IPS-20b (cell line): ENCODE results near the gene WDPCP.
"Not testable (repeated sequence)": the region's sequence is repeated elsewhere in the genome, so short reads cannot be mapped to it uniquely, and the experiment has no call there.

ENCODE experiments used
- H3K27ac ChIP-seq: one replicate; pipeline ENCODE4 v1.5.1; 2013; ENCODE audit warnings: low read length
- H3K27me3 ChIP-seq: 2 replicates; pipeline ENCODE4 v1.6.1; 2013; ENCODE audit warnings: mild to moderate bottlenecking, low read length, inconsistent platforms; ENCODE audit not compliant: insufficient read depth
- H3K36me3 ChIP-seq: 2 replicates; pipeline ENCODE4 v1.6.1; 2013; ENCODE audit warnings: low read depth, mild to moderate bottlenecking, inconsistent platforms, low read length, moderate library complexity; ENCODE audit not compliant: insufficient read depth
- H3K4me1 ChIP-seq: 2 replicates; pipeline ENCODE4 v1.6.1; 2013; ENCODE audit warnings: mild to moderate bottlenecking, control low read depth, inconsistent platforms, low read length, moderate library complexity; ENCODE audit not compliant: insufficient read depth
- H3K4me3 ChIP-seq: 2 replicates; pipeline ENCODE4 v1.5.1; 2013; ENCODE audit warnings: mild to moderate bottlenecking, low read length, inconsistent platforms
- H3K9ac ChIP-seq: 2 replicates; pipeline ENCODE4 v1.6.1; 2013; ENCODE audit warnings: low read depth, mild to moderate bottlenecking, inconsistent platforms, low read length, moderate library complexity
- H3K9me3 ChIP-seq: 2 replicates; pipeline ENCODE4 v1.6.1; 2013; ENCODE audit warnings: mild to moderate bottlenecking, low read depth, low read length, inconsistent platforms; ENCODE audit not compliant: insufficient read depth

WDPCP gene

DNA sequence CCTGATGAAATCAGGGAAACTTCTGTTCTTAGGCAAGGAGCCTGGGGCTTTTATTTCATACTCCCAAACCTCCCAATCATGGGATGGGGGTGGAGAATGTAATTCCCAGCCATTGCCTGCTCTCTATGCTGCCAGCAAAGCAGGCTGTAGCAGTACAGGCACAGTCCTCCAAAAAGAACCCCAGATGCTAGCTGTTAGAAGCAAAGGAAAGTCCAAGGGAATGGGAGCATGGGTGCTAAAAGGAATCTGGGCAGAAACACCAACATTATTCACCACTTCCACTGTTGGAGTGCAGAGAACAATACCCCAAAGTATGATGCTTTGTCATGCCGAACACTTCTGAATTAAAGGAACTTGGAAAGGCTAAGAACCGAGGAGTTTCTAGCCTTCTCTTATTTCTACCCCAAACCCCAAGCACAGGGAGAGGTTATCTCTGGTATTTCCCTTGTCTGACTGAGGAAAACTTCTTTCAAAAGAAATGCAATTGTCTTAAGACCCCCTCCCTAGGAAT is 25.2 kb upstream of the WDPCP start:
- H3K36me3 ChIP-seq, result no peaks in the 10 kb centered on the region
- H3K27me3 ChIP-seq, result no peaks in the 10 kb centered on the region
- H3K27ac ChIP-seq, result peak overlapping the region; percentile 100
- H3K4me3 ChIP-seq, result peak overlapping the region; percentile 71
- H3K9me3 ChIP-seq, result no peaks in the 10 kb centered on the region
- H3K9ac ChIP-seq, result peak overlapping the region; percentile 94
- peaks cover 57% of the 10 kb centered on the region; the same call in 1 of the 2 replicates for H3K4me1 ChIP-seq

DNA sequence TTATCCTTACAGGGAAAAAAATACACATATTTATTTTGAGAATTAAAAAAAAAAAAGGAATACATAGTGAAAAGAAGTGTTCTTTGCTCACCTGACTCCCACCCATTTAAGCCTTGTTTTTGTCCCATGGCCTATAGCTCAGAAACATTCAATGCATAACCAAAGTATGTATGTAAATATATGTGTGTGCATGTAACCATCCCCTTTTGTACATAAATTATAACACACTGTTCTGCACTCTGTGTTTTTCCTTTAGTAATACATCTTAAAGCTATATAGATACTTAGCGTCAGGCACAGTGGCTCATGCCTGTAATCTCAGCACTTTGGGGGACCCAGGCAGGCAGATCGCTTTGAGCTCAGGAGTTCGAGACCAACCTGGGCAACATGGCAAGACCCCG is 22.2 kb upstream of the WDPCP start:
- Histone ChIP-seq H3K9me3 (no peaks in the 10 kb centered on the region), H3K27me3 (no peaks in the 10 kb centered on the region), H3K4me3 (no peak overlapping the region), H3K36me3 (peaks cover 24% of the 10 kb centered on the region), H3K9ac (no peak overlapping the region), H3K27ac (no peak overlapping the region), H3K4me1 (peaks cover 31% of the 10 kb centered on the region; the same call in 1 of the 2 replicates)

GRCh38 chr2:63608865-63609264 is 20.6 kb upstream of the WDPCP start:
- H3K4me1 ChIP-seq, result peaks cover 15% of the 10 kb centered on the region; the same call in 1 of the 2 replicates
- H3K9me3 ChIP-seq, H3K27ac ChIP-seq, H3K4me3 ChIP-seq, H3K27me3 ChIP-seq, H3K9ac ChIP-seq: not testable (repeated sequence)
- H3K36me3 ChIP-seq, result peaks cover 40% of the 10 kb centered on the region

- Histone ChIP-seq H3K9ac (no peak overlapping the region), H3K4me3 (no peak overlapping the region), H3K36me3 (peaks cover 82% of the 10 kb centered on the region), H3K9me3 (no peaks in the 10 kb centered on the region), H3K4me1 (no peaks in the 10 kb centered on the region), H3K27me3 (no peaks in the 10 kb centered on the region), H3K27ac (no peak overlapping the region)
Observed at GRCh38 chr2:63604666-63605065, 16.4 kb upstream of the WDPCP start.

DNA sequence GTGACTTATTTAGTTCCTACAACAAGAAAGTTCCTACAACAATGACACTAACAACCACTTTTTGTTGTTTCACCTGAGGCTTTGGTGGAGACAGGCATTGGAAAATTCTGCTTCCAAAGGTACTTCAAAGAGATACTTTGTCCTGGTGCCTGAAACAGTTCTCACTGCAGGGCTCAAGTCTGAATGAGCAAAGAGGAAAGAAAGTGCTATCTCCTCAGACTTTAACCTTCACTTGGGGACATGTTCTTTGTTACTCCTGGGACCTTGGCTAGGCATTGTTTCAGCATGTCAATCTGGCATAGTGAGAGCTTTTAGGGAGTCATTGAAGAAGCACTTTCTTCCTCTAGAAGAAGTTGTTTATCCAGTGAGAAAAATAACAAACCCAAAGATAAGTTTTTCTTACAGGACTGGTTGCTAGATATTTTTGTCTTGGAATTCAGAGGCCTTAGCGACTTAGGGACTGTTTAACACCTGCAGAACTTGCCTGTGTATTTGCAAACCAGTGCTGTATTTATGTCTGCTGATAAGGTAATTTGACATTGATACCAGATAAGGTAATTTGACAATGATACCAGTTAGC is 12.7 kb upstream of the WDPCP start:
- H3K27ac ChIP-seq, result no peak overlapping the region
- H3K9me3 ChIP-seq, result no peaks in the 10 kb centered on the region
- peaks cover 95% of the 10 kb centered on the region for H3K36me3 ChIP-seq
- H3K27me3 ChIP-seq, result no peaks in the 10 kb centered on the region
- no peak overlapping the region for H3K9ac ChIP-seq
- H3K4me3 ChIP-seq, result no peak overlapping the region
- no peaks in the 10 kb centered on the region for H3K4me1 ChIP-seq

DNA sequence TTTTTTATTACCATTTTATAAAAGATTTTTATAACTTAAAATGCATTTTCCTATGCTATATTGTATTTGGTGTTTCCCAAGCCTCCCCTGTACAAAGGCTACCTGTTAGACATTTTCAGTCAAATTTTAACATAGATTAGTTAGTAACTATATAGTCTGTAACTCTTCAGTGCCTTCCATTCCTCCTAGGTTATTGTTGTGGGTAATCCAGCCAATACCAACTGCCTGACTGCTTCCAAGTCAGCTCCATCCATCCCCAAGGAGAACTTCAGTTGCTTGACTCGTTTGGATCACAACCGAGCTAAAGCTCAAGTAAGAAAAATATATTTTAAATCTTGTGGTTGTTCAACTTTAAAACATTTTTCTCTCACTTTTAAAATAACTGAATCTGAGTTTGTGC is 10.7 kb upstream of the WDPCP start:
- no peaks in the 10 kb centered on the region; the same call in 1 of the 2 replicates for H3K4me1 ChIP-seq
- H3K27me3 ChIP-seq, result no peaks in the 10 kb centered on the region
- peaks cover 95% of the 10 kb centered on the region for H3K36me3 ChIP-seq
- no peaks in the 10 kb centered on the region for H3K9me3 ChIP-seq
- H3K27ac ChIP-seq, result no peak overlapping the region
- no peak overlapping the region for H3K9ac ChIP-seq
- H3K4me3 ChIP-seq, result no peak overlapping the region

DNA sequence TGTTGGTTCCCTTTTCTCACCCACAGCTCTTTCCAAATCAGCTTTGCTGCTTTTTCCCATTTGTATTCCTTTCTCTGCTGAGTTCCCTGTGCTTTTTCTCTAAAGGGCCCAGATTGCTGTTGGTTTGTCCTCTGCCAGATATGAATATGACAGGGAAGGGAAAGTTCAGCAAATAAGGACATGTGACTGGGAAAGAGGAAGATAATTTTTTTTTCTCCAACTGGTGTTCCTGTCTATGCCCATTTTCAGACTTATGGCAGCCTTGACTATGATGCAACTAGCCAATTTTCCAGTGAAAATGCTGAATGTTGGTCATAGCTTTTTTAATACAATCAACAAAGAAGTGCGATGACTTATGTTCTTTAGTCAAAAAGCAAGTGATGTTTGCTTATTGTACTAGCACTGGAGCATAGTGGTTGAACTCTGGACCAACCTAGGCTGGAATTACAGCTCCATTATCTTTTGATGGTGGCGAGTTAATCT is 8.2 kb upstream of the WDPCP start:
- Histone ChIP-seq H3K9me3 (no peaks in the 10 kb centered on the region), H3K9ac (no peak overlapping the region), H3K4me3 (no peak overlapping the region), H3K4me1 (no peaks in the 10 kb centered on the region; the same call in 1 of the 2 replicates), H3K36me3 (peaks cover 86% of the 10 kb centered on the region), H3K27ac (no peak overlapping the region), H3K27me3 (no peaks in the 10 kb centered on the region)

DNA sequence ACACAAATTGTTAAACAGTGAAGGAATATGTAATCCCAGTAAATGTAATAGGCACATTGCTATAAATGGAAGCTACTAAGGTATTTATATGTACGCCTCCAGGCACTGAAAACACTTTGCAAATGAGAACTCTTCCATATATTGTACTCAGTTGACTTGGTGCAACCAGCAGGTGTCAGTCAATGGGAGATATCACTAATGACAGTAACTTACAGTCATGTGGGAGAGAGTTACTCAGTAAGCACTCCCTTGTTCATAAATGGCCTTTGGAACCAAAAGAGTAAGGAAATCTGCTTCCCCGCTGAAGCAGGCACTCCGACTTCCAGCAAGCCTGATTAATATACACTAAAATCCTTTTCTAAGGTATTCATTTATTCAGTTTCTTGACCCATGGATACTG is 6.4 kb upstream of the WDPCP start:
- peaks cover 80% of the 10 kb centered on the region for H3K36me3 ChIP-seq
- H3K4me1 ChIP-seq, result peaks cover 9% of the 10 kb centered on the region; the same call in 1 of the 2 replicates
- H3K27me3 ChIP-seq, result no peaks in the 10 kb centered on the region
- H3K9me3 ChIP-seq, result no peaks in the 10 kb centered on the region
- H3K27ac ChIP-seq, result no peak overlapping the region
- no peak overlapping the region for H3K9ac ChIP-seq
- no peak overlapping the region for H3K4me3 ChIP-seq

DNA sequence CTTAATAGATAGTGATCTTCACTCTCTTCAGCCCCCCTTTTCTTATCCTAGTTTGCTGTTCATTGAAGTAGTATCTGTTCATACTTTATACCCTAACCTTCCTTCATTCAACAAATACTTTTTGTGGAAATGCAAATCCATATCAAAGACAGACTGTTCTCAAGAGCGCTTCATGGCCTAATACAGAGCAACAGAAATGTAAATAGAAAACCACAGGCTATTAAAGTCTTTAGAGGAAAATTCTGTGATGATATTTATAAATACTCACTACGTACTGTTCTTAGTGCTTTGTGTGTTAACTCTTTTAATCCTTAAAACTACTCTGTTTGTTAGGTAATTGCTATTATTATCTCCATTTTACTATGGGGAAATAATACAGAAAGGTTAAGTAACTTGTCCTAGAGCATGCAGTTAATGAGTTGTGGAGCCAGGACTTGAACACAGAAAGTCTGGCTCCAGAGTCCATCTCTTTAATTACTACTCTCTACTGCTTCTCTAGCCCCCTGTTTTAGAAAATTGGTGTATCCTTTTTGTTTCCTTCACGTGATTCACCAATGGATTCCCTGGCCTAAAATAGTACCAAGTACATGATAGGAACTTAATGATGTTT is 3.4 kb upstream of the WDPCP start:
- Histone ChIP-seq H3K27ac (no peak overlapping the region), H3K36me3 (peaks cover 58% of the 10 kb centered on the region), H3K9ac (no peak overlapping the region), H3K4me3 (peak overlapping the region; percentile 100; the same call in 1 of the 2 replicates), H3K4me1 (peaks cover 11% of the 10 kb centered on the region; the same call in 1 of the 2 replicates), H3K9me3 (no peaks in the 10 kb centered on the region), H3K27me3 (no peaks in the 10 kb centered on the region)

DNA sequence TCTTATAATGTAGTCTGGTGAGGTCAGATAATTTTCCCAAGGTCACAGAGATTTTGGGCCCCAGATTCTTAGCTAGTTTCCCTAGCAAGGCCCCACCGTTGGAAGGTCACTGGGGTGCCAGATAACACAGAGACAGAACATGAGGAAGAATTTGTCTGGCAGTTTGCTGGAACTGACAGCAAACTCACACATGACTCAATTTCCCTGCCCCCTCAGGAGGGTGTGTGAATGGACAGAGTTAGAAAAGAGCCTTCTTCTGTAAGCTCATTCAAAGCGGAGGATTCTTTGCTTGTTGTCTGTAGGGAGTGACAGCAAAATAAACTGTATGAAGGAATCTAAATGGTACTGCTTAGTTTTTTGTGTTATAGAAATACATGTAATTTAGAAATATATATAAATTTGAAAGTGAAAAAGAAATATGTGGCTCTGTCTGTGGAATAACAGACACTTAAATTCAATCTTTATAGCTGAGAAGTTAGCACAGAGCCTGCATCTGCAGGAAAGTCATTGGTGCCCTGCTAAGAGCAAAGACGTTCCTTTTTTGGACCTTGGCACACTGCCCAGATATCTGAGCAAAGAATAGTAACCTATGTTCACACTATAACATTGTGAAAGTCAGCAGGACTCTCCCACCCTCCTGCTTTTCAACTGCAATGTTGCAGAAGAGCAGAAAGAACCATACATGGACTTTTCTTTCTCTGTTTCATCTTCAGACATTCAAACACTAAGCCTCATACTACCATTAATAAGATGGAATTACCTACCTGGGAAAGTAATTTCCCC is 2.5 kb upstream of the WDPCP start:
- Histone ChIP-seq H3K36me3 (peaks cover 50% of the 10 kb centered on the region), H3K4me3 (peak overlapping the region; percentile 100), H3K27ac (no peak overlapping the region), H3K9ac (peak overlapping the region; percentile 98; the same call in 1 of the 2 replicates), H3K27me3 (no peaks in the 10 kb centered on the region), H3K4me1 (peaks cover 14% of the 10 kb centered on the region; the same call in 1 of the 2 replicates), H3K9me3 (no peaks in the 10 kb centered on the region)

DNA sequence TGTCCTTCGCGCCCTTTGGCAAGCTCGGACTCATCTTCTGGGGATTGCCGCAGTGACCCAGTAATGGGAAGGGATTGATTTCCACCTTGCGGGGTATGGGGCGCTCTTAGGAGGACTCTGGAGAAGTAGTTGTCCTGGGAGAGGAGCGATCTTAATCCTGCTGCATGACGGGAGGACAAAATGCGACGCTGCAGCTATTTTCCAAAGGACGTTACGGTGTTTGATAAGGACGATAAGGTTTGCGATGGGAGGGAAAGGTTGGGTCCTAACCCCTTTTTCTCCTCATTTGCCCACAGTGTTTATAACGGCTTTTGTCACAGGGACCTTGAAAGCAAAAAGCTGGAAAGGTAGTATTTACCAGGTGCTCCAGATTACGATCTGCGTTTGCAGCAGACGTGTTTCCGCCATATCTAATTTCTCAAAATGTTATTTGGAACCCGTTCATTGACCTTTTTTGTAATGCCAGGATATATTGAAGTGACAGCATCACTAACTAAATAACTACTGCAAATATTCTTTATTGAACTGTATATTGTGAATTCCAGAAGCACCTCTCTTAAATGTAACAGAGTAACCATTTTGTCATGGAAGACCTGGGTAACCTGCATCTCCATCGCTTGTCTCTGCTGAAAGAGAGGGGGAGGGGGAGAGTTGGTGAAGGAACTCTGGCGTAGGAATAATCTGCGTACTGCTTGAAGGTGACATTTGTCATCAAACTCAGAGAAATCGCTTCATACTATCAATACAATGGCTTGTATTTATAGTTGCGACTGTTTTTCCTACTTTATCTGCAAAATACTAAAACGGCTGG is 1.1 kb upstream of the WDPCP start:
- no peaks in the 10 kb centered on the region for H3K9me3 ChIP-seq
- H3K27me3 ChIP-seq, result no peaks in the 10 kb centered on the region
- peak overlapping the region; percentile 98 for H3K9ac ChIP-seq
- H3K4me1 ChIP-seq, result peaks cover 14% of the 10 kb centered on the region; the same call in 1 of the 2 replicates
- peaks cover 35% of the 10 kb centered on the region for H3K36me3 ChIP-seq
- H3K4me3 ChIP-seq, result peak overlapping the region; percentile 100
- peak overlapping the region; percentile 94 for H3K27ac ChIP-seq
